Stomach smooth muscle (tissue), 2 donors: Measurements from ENCODE around the gene CCL4L2.
"Not testable (repeated sequence)": the region's sequence is repeated elsewhere in the genome, so short reads cannot be mapped to it uniquely, and the experiment has no call there.

ENCODE experiments used
- H3K27ac ChIP-seq: one replicate; pipeline ENCODE4 v1.7.0; 2013; ENCODE audit warnings: mild to moderate bottlenecking, low read length, inconsistent platforms
- H3K27me3 ChIP-seq, 2 donors: one replicate each; pipeline ENCODE4 v1.7.0; 2013; ENCODE audit warnings: low read length in 2 of 2; ENCODE audit not compliant: insufficient read depth in 2 of 2, control insufficient read depth in 1 of 2
- H3K36me3 ChIP-seq, 2 donors: one replicate each; pipeline ENCODE4 v1.7.0; 2013; ENCODE audit warnings: low read length in 2 of 2; ENCODE audit not compliant: control insufficient read depth in 2 of 2, insufficient read depth in 2 of 2
- H3K4me1 ChIP-seq: one replicate; pipeline ENCODE4 v1.7.0; 2013; ENCODE audit warnings: low read length; ENCODE audit not compliant: control insufficient read depth, insufficient read depth
- H3K4me3 ChIP-seq, 2 donors: one replicate each; pipeline ENCODE4 v1.7.0; 2013; ENCODE audit warnings: low read length in 2 of 2
- H3K9ac ChIP-seq, 2 donors: one replicate each; pipeline ENCODE4 v1.7.0; 2013; ENCODE audit warnings: low read length in 2 of 2, mild to moderate bottlenecking in 1 of 2
- H3K9me3 ChIP-seq, 2 donors: one replicate each; pipeline ENCODE4 v1.7.0; 2013; ENCODE audit warnings: low read length in 2 of 2; ENCODE audit not compliant: control insufficient read depth in 2 of 2
- donor health status: healthy.
- donor health status: Pancreatic carcinoma.

CCL4L2 gene

GRCh38 chr17:36186810-36187763 is 23.8 kb upstream of the CCL4L2 start:
- H3K4me1 ChIP-seq, result peaks cover 15% of the 10 kb centered on the region
- H3K27me3 ChIP-seq, result peaks cover 4 to 13% of the 10 kb centered on the region in 2 donors
- not testable (repeated sequence) for H3K9me3 ChIP-seq, H3K27ac ChIP-seq, H3K4me3 ChIP-seq, H3K36me3 ChIP-seq, H3K9ac ChIP-seq

GRCh38 chr17:36187943-36188665 is 22.8 kb upstream of the CCL4L2 start:
- H3K9ac ChIP-seq, H3K4me3 ChIP-seq, H3K27ac ChIP-seq, H3K36me3 ChIP-seq, H3K27me3 ChIP-seq, H3K9me3 ChIP-seq: not testable (repeated sequence)
- peaks cover 11% of the 10 kb centered on the region for H3K4me1 ChIP-seq

- Histone ChIP-seq H3K4me3 (no peak overlapping the region), H3K27ac (no peak overlapping the region), H3K9ac (no peak overlapping the region), H3K36me3 (no peaks in the 10 kb centered on the region), H3K4me1 (peaks cover 3% of the 10 kb centered on the region), H3K27me3 (peaks cover 0 to 5% of the 10 kb centered on the region in 2 donors), H3K9me3 (no peaks in the 10 kb centered on the region)
Observed at GRCh38 chr17:36188891-36189306, 22.0 kb upstream of the CCL4L2 start.

- H3K9ac ChIP-seq, H3K27me3 ChIP-seq, H3K4me3 ChIP-seq, H3K36me3 ChIP-seq, H3K9me3 ChIP-seq, H3K27ac ChIP-seq, H3K4me1 ChIP-seq: not testable (repeated sequence)
Observed at GRCh38 chr17:36189993-36190392, 20.9 kb upstream of the CCL4L2 start.

GRCh38 chr17:36190549-36191330 is 20.1 kb upstream of the CCL4L2 start:
- H3K4me1 ChIP-seq, H3K4me3 ChIP-seq, H3K27ac ChIP-seq, H3K36me3 ChIP-seq, H3K9me3 ChIP-seq, H3K9ac ChIP-seq: not testable (repeated sequence)
- H3K27me3 ChIP-seq, result peaks cover 0 to 12% of the 10 kb centered on the region in 2 donors

- H3K9ac ChIP-seq, result no peak overlapping the region
- H3K27me3 ChIP-seq, result peaks cover 0 to 22% of the 10 kb centered on the region in 2 donors
- no peaks in the 10 kb centered on the region for H3K36me3 ChIP-seq
- no peak overlapping the region for H3K27ac ChIP-seq
- no peak overlapping the region for H3K4me3 ChIP-seq
- H3K9me3 ChIP-seq, result no peaks in the 10 kb centered on the region
- peaks cover 6% of the 10 kb centered on the region for H3K4me1 ChIP-seq
Observed at GRCh38 chr17:36193216-36193775, 17.6 kb upstream of the CCL4L2 start.

- H3K27me3 ChIP-seq, result peaks cover 0 to 27% of the 10 kb centered on the region in 2 donors
- H3K4me1 ChIP-seq, result not testable (repeated sequence)
Observed at GRCh38 chr17:36194147-36194831, 16.6 kb upstream of the CCL4L2 start.

GRCh38 chr17:36194832-36195433 is 15.9 kb upstream of the CCL4L2 start:
- Histone ChIP-seq H3K27me3 (peaks cover 0 to 27% of the 10 kb centered on the region in 2 donors), H3K27ac (peak overlapping the region; percentile 18)
- H3K9me3 ChIP-seq, H3K4me3 ChIP-seq, H3K4me1 ChIP-seq, H3K36me3 ChIP-seq, H3K9ac ChIP-seq: not testable (repeated sequence)

More at GRCh38 chr17:36194147-36194831, 16.6 kb upstream of the CCL4L2 start:
- not testable (repeated sequence) for H3K4me3 ChIP-seq, H3K36me3 ChIP-seq, H3K9me3 ChIP-seq, H3K27ac ChIP-seq, H3K9ac ChIP-seq

GRCh38 chr17:36195434-36196130 is 15.3 kb upstream of the CCL4L2 start:
- peaks cover 6% of the 10 kb centered on the region for H3K4me1 ChIP-seq
- peak overlapping the region; percentile 18 for H3K27ac ChIP-seq
- H3K36me3 ChIP-seq, result no peaks in the 10 kb centered on the region
- H3K9me3 ChIP-seq, result no peaks in the 10 kb centered on the region
- H3K9ac ChIP-seq, result no peak overlapping the region
- H3K4me3 ChIP-seq, result no peak overlapping the region
- H3K27me3 ChIP-seq, result peaks cover 0 to 29% of the 10 kb centered on the region in 2 donors
